ENCODE results near the gene IRF1. TPM values are rescaled to one million over a fixed set of nuclear protein-coding genes. Genes with fewer than 3 reads are reported as not detected.

Gene IRF1
- total and polyA plus RNA-seq, 2 of the 8 experiments (the other 6 are each of a cell fraction or from before 2014, with no cell fraction given), result 4.0 to 8.5 TPM

DNA sequence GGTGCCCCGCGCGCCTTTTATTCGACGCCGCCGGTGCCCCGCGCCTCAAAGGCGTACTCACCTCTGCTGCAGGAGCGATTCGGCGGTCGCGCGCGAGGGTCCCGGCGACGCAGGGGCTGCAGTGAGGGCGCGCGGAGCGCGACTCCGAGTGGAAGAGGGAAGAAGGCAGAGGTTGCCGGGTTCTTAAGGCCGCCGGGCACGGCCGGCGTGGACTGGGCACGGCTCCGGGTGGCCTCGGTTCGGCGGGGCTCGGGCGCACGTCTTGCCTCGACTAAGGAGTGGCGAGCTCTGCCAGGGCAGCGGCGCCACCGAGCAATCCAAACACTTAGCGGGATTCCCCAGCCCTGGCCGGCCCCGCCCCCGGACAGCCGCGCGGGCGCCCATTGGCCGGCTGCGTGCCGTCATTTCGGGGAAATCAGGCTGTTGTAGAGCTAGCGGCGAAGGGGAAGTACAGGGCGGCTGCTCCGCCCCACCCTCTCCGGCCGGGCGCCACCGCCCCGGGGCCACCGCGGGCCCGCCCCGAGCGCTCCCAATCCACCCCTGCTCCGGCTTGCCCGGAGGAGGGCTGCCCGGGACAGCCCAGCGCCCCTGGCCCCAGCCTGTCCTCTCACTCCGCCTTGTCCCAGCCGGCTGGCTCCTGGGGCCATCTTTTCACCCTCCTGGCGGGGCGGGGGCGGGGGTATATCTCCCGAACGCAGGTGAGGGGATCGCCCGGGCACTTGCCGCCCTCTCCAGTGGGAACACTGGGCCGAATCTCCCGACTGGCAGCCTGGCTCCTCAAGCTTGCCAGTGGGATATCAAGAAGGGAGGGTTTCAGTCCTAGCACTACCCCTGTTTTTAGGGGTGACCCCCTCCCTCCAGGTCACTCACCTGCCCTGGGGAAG, at the start of gene IRF1 (continued):
- TF ChIP-seq NANOG (IDR thresholded peaks at IDR 0.05; ENCODE audit: insufficient read depth, low read depth, low read length, poor library complexity, severe bottlenecking), result no peak
- TF ChIP-seq, protein P1, sequence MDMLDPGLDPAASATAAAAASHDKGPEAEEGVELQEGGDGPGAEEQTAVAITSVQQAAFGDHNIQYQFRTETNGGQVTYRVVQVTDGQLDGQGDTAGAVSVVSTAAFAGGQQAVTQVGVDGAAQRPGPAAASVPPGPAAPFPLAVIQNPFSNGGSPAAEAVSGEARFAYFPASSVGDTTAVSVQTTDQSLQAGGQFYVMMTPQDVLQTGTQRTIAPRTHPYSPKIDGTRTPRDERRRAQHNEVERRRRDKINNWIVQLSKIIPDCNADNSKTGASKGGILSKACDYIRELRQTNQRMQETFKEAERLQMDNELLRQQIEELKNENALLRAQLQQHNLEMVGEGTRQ (IDR thresholded peaks at IDR 0.05; ENCODE audit: low read length), result no peak
- peak; percentile 88 for TF ChIP-seq PHF8 (conservative IDR thresholded peaks at IDR 0.05; ENCODE audit: low read depth, low read length)
- TF ChIP-seq SAP30 (IDR thresholded peaks at IDR 0.05; ENCODE audit: insufficient read depth, insufficient replicate concordance, low read length), result no peak
- TF ChIP-seq GABPA (IDR thresholded peaks at IDR 0.05; ENCODE audit: borderline replicate concordance, insufficient read depth, low read length), result no peak
- peak; percentile 57; the same call in 1 of the 2 replicates for TF ChIP-seq RBBP5 (IDR thresholded peaks at IDR 0.05; ENCODE audit: borderline replicate concordance, low read depth, low read length)
- TF ChIP-seq CREB1 (IDR thresholded peaks at IDR 0.05), result peak; percentile 40; the same call in 1 of the 2 replicates
- TF ChIP-seq BACH1 (IDR thresholded peaks at IDR 0.05; ENCODE audit: low read length), result no peak; the same call in 1 of the 2 replicates
- no peak for TF ChIP-seq CBX5 (IDR thresholded peaks at IDR 0.05; ENCODE audit: low read depth, low read length)
- peak; percentile 66 for TF ChIP-seq ASH2L (IDR thresholded peaks at IDR 0.05; ENCODE audit: low read length)
- TF ChIP-seq GTF2F1 (IDR thresholded peaks at IDR 0.05; ENCODE audit: borderline replicate concordance, low read depth, low read length), result peak; percentile 55
- no peak; a peak in 2 of 4 replicates for TF ChIP-seq SIN3A (conservative IDR thresholded peaks at IDR 0.05 in 1 of 2, IDR thresholded peaks at IDR 0.05 in 1 of 2; ENCODE audit: low read depth in 1 of 2, low read length in 2 of 2)
- no peak for TF ChIP-seq HDAC2 (IDR thresholded peaks at IDR 0.05; ENCODE audit: borderline replicate concordance in 1 of 2, low read depth in 2 of 2, low read length in 2 of 2)
- TF ChIP-seq, protein P2, sequence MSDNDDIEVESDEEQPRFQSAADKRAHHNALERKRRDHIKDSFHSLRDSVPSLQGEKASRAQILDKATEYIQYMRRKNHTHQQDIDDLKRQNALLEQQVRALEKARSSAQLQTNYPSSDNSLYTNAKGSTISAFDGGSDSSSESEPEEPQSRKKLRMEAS (IDR thresholded peaks at IDR 0.05), result peak; percentile 53
- TF ChIP-seq KDM4A (IDR thresholded peaks at IDR 0.05; ENCODE audit: low read depth, low read length, severe bottlenecking), result peak; percentile 81
- TF ChIP-seq TBP (IDR thresholded peaks at IDR 0.05; ENCODE audit: low read depth, low read length), result peak; percentile 94
- TF ChIP-seq EZH2 (IDR thresholded peaks at IDR 0.05; ENCODE audit: low read depth, low read length, severe bottlenecking), result peak; percentile 26
- peak; percentile 78 for TF ChIP-seq YY1 (IDR thresholded peaks at IDR 0.05; ENCODE audit: low read depth, low read length)

Measured in H1 (cell line).